Measurements from ENCODE around the gene HTATIP2.

DNA sequence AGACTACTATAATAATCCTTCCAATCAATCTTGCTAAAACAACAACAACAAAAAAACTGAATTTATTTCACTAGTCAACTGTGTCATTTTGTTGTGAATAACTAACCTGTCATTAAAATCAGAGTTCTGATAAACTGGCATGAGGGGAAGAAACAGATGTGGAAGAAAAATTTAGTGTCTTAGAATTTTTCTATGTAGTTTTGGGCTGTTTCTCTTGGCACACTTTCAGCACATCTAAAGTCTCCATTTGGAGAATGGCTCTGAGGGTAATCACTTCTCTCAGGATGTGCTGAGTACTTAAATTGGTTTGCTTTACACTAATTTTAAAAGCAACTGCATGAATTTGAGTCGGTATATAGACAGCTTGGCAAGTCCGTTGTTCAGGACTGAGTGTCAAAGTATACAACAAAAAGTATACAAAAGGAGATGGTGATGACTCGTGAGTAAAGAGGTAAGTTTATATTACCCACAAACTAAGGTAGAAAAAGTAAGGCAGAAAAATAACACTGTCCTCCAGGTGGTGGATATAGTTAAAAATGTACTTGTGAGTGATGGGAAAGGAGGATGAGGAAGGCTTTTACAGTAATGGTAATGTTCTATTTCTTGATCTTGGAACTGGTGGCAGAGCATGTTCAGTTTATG, 10.2 kb downstream of the HTATIP2 start:
- TF ChIP-seq CTCF (IDR thresholded peaks at IDR 0.05 in 2 of 3, conservative IDR thresholded peaks at IDR 0.05 in 1 of 3; ENCODE audit: borderline replicate concordance in 1 of 3, insufficient read depth in 1 of 3, low read depth in 2 of 3, low read length in 2 of 3) (no peak), JUND (IDR thresholded peaks at IDR 0.05) (no peak), EZH2 (IDR thresholded peaks at IDR 0.05) (no peak), RAD21 (IDR thresholded peaks at IDR 0.05; ENCODE audit: low read depth) (no peak), YY1 (IDR thresholded peaks at IDR 0.05; ENCODE audit: extremely low read depth, insufficient replicate concordance, low read depth, low read length) (no peak), SP1 (IDR thresholded peaks at IDR 0.05; ENCODE audit: low read depth) (no peak), SIN3A (IDR thresholded peaks at IDR 0.05; ENCODE audit: low read depth) (no peak), EZH2phosphoT487 (IDR thresholded peaks at IDR 0.05; ENCODE audit: borderline replicate concordance) (no peak), EGR1 (IDR thresholded peaks at IDR 0.05; ENCODE audit: low read depth) (no peak), CEBPB (IDR thresholded peaks at IDR 0.05; ENCODE audit: low read depth) (no peak)
- TF ChIP-seq, protein P1, sequence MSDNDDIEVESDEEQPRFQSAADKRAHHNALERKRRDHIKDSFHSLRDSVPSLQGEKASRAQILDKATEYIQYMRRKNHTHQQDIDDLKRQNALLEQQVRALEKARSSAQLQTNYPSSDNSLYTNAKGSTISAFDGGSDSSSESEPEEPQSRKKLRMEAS (IDR thresholded peaks at IDR 0.05), result no peak
- TF ChIP-seq, protein P2, sequence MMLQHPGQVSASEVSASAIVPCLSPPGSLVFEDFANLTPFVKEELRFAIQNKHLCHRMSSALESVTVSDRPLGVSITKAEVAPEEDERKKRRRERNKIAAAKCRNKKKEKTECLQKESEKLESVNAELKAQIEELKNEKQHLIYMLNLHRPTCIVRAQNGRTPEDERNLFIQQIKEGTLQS (IDR thresholded peaks at IDR 0.05), result no peak
